Stimulated activated CD4-positive, alpha-beta T cell treated with anti-CD3 and anti-CD28 coated beads, Interleukin-12 subunit alpha, Interleukin-12 subunit beta, amount 100 ng/mL, for 48 hours (primary cell): ENCODE measurements around the gene OR2J1.
"Not testable (repeated sequence)": the region's sequence is repeated elsewhere in the genome, so short reads cannot be mapped to it uniquely, and the experiment has no call there.

Experiments used
- DNase-seq, 3 donors: peaks; one replicate each; pipeline ENCODE4 v3.0.0-alpha.2; 2020; ENCODE audit warnings: low read depth in 2 of 3, low spot score in 1 of 3

Gene OR2J1

GRCh38 chr6:29099190-29099589 is at the start of gene OR2J1:
Gene OR2J1 (plus strand): TSS chr6:29099490. CDS start chr6:29100943, 1,453 bp downstream.
- DNase-seq: no peak

GRCh38 chr6:29051680-29052079 is 47.6 kb upstream of the OR2J1 start:
- DNase-seq: no peak

GRCh38 chr6:29071831-29072723 is 27.2 kb upstream of the OR2J1 start:
- no peak for DNase-seq

GRCh38 chr6:29079203-29079602 is 20.1 kb upstream of the OR2J1 start:
- no peak for DNase-seq

GRCh38 chr6:29081312-29081711 is 18.0 kb upstream of the OR2J1 start:
- no peak for DNase-seq

- no peak for DNase-seq
Measured at GRCh38 chr6:29082457-29082856, 16.8 kb upstream of the OR2J1 start.

GRCh38 chr6:29087213-29087612 is 12.1 kb upstream of the OR2J1 start, which contains the start of gene OR2B3:
Gene OR2B3 (minus strand): TSS chr6:29087313. CDS start chr6:29087248, 65 bp downstream.
- no peak for DNase-seq

- DNase-seq: no peak
Measured at GRCh38 chr6:29092957-29093356, 6.3 kb upstream of the OR2J1 start.

- DNase-seq: no peak
Measured at GRCh38 chr6:29097803-29098202, 1.5 kb upstream of the OR2J1 start.

- DNase-seq: no peak
Measured at GRCh38 chr6:29107758-29108157, 8.5 kb downstream of the OR2J1 start, which contains the start of gene OR2J3. Gene OR2J3 (plus strand): TSS chr6:29108058. CDS start chr6:29111891, 3,833 bp downstream.

- no peak for DNase-seq
Measured at GRCh38 chr6:29112135-29112534, 12.8 kb downstream of the OR2J1 start.

GRCh38 chr6:29114964-29115363 is 15.7 kb downstream of the OR2J1 start:
- not testable (repeated sequence) for DNase-seq

GRCh38 chr6:29129326-29130012 is 30.2 kb downstream of the OR2J1 start:
- DNase-seq: no peak

GRCh38 chr6:29130644-29131043 is 31.4 kb downstream of the OR2J1 start:
- DNase-seq: no peak

GRCh38 chr6:29131691-29132090 is 32.4 kb downstream of the OR2J1 start:
- no peak for DNase-seq

GRCh38 chr6:29137724-29138123 is 38.4 kb downstream of the OR2J1 start:
- DNase-seq: no peak

GRCh38 chr6:29141606-29142005 is 42.3 kb downstream of the OR2J1 start:
- no peak for DNase-seq

- no peak for DNase-seq
Measured at GRCh38 chr6:29142309-29142708, 43.0 kb downstream of the OR2J1 start.

- DNase-seq: no peak
Measured at GRCh38 chr6:29146179-29146578, 46.9 kb downstream of the OR2J1 start.

GRCh38 chr6:29147074-29147473 is 47.8 kb downstream of the OR2J1 start:
- DNase-seq: no peak

GRCh38 chr6:29149444-29149843 is 50.2 kb downstream of the OR2J1 start:
- DNase-seq: not testable (repeated sequence)
